HAP-1 (cell line): ENCODE results near the gene DAGLA.

Experiments used
- DNase-seq, 2 experiments: peaks; one replicate each; pipeline ENCODE4 v3.0.0-alpha.2; 2016 to 2020; ENCODE audit warnings: low spot score in 2 of 2
- H3K27me3 ChIP-seq: fragments of 250-450 bp; sonication (Bioruptor Pico); 2 replicates; pipeline ENCODE4 v1.5.1; 2020; ENCODE audit warnings: low read depth, mild to moderate bottlenecking, moderate library complexity
- H3K36me3 ChIP-seq: fragments of 250-450 bp; sonication (Bioruptor Pico); replicated peaks from 2 replicates; pipeline ENCODE4 v1.5.1; 2020; ENCODE audit warnings: mild to moderate bottlenecking
- H3K4me1 ChIP-seq: fragments of 250-450 bp; sonication (Bioruptor Pico); 2 replicates; pipeline ENCODE4 v1.5.1; 2020; ENCODE audit warnings: mild to moderate bottlenecking
- H3K4me3 ChIP-seq: fragments of 250-450 bp; sonication (Bioruptor Pico); 2 replicates; pipeline ENCODE4 v1.5.1; 2020; ENCODE audit warnings: mild to moderate bottlenecking, moderate library complexity
- H3K9me3 ChIP-seq: fragments of 250-450 bp; sonication (Bioruptor Pico); 2 replicates; pipeline ENCODE4 v1.5.1; 2020; ENCODE audit warnings: mild to moderate bottlenecking, moderate library complexity
- in situ Hi-C: fragments of 300-500 bp; cut with MboI; formaldehyde crosslinking; loops from 3 replicates; pipeline ENCODE4 v1.14.3; 2020; ENCODE audit warnings: low sequenced_read_pairs, inconsistent platforms, mixed read lengths

DAGLA gene

GRCh38 chr11:61763930-61764605 is 83.9 kb downstream of the DAGLA start:
- no peak overlapping the region for H3K4me3 ChIP-seq
- DNase-seq: no peak
- H3K27me3 ChIP-seq: no peaks in the 10 kb centered on the region
- H3K4me1 ChIP-seq: no peaks in the 10 kb centered on the region
- H3K9me3 ChIP-seq: no peaks in the 10 kb centered on the region
- in situ Hi-C loops: no loop called here
- no peaks in the 10 kb centered on the region for H3K36me3 ChIP-seq

GRCh38 chr11:61764606-61765260 is 84.5 kb downstream of the DAGLA start:
- no peaks in the 10 kb centered on the region for H3K9me3 ChIP-seq
- no peak overlapping the region for H3K4me3 ChIP-seq
- H3K4me1 ChIP-seq: no peaks in the 10 kb centered on the region
- in situ Hi-C loops: no loop called here
- H3K27me3 ChIP-seq: no peaks in the 10 kb centered on the region
- no peak for DNase-seq
- no peaks in the 10 kb centered on the region for H3K36me3 ChIP-seq

- in situ Hi-C loops: no loop called here
- no peaks in the 10 kb centered on the region for H3K4me1 ChIP-seq
- no peaks in the 10 kb centered on the region for H3K9me3 ChIP-seq
- H3K27me3 ChIP-seq: no peaks in the 10 kb centered on the region
- H3K36me3 ChIP-seq: no peaks in the 10 kb centered on the region
- H3K4me3 ChIP-seq: no peak overlapping the region
- DNase-seq: no peak
Observed at GRCh38 chr11:61765550-61766253, 85.5 kb downstream of the DAGLA start.

GRCh38 chr11:61766353-61766841 is 86.2 kb downstream of the DAGLA start:
- no peaks in the 10 kb centered on the region for H3K36me3 ChIP-seq
- H3K9me3 ChIP-seq: no peaks in the 10 kb centered on the region
- DNase-seq: no peak
- in situ Hi-C loops: no loop called here
- H3K4me1 ChIP-seq: no peaks in the 10 kb centered on the region
- H3K4me3 ChIP-seq: no peak overlapping the region
- H3K27me3 ChIP-seq: no peaks in the 10 kb centered on the region

GRCh38 chr11:61768376-61769076 is 88.3 kb downstream of the DAGLA start:
- Histone ChIP-seq H3K4me1 (no peaks in the 10 kb centered on the region), H3K9me3 (no peaks in the 10 kb centered on the region), H3K4me3 (no peak overlapping the region), H3K27me3 (no peaks in the 10 kb centered on the region), H3K36me3 (no peaks in the 10 kb centered on the region)
- DNase-seq: no peak
- in situ Hi-C loops: no loop called here

- Histone ChIP-seq H3K36me3 (no peaks in the 10 kb centered on the region), H3K4me3 (no peak overlapping the region), H3K4me1 (no peaks in the 10 kb centered on the region), H3K27me3 (no peaks in the 10 kb centered on the region), H3K9me3 (no peaks in the 10 kb centered on the region)
- in situ Hi-C loops: no loop called here
- no peak for DNase-seq
Observed at GRCh38 chr11:61769169-61769920, 89.2 kb downstream of the DAGLA start.

- in situ Hi-C loops: no loop called here
- no peak for DNase-seq
- Histone ChIP-seq H3K4me1 (no peaks in the 10 kb centered on the region), H3K9me3 (no peaks in the 10 kb centered on the region), H3K4me3 (no peak overlapping the region), H3K36me3 (no peaks in the 10 kb centered on the region), H3K27me3 (no peaks in the 10 kb centered on the region)
Observed at GRCh38 chr11:61769946-61770683, 89.9 kb downstream of the DAGLA start.

- Histone ChIP-seq H3K27me3 (no peaks in the 10 kb centered on the region), H3K4me1 (no peaks in the 10 kb centered on the region), H3K36me3 (no peaks in the 10 kb centered on the region), H3K4me3 (no peak overlapping the region), H3K9me3 (no peaks in the 10 kb centered on the region)
- in situ Hi-C loops: no loop called here
- DNase-seq: no peak
Observed at GRCh38 chr11:61771195-61771894, 91.2 kb downstream of the DAGLA start.

- no peaks in the 10 kb centered on the region for H3K9me3 ChIP-seq
- H3K4me3 ChIP-seq: no peak overlapping the region
- no peaks in the 10 kb centered on the region for H3K36me3 ChIP-seq
- DNase-seq: no peak
- H3K27me3 ChIP-seq: no peaks in the 10 kb centered on the region
- in situ Hi-C loops: no loop called here
- no peaks in the 10 kb centered on the region for H3K4me1 ChIP-seq
Observed at GRCh38 chr11:61771985-61772455, 91.8 kb downstream of the DAGLA start.

- Histone ChIP-seq H3K9me3 (no peaks in the 10 kb centered on the region), H3K4me3 (no peak overlapping the region), H3K4me1 (no peaks in the 10 kb centered on the region), H3K36me3 (no peaks in the 10 kb centered on the region), H3K27me3 (no peaks in the 10 kb centered on the region)
- in situ Hi-C loops: no loop called here
- no peak for DNase-seq
Observed at GRCh38 chr11:61773356-61773755, 93.2 kb downstream of the DAGLA start.

- no peaks in the 10 kb centered on the region for H3K27me3 ChIP-seq
- no peak for DNase-seq
- no peaks in the 10 kb centered on the region for H3K9me3 ChIP-seq
- in situ Hi-C loops: no loop called here
- no peak overlapping the region for H3K4me3 ChIP-seq
- no peaks in the 10 kb centered on the region for H3K4me1 ChIP-seq
- no peaks in the 10 kb centered on the region for H3K36me3 ChIP-seq
Observed at GRCh38 chr11:61773809-61774208, 93.6 kb downstream of the DAGLA start.

GRCh38 chr11:61774411-61774810 is 94.2 kb downstream of the DAGLA start:
- no peaks in the 10 kb centered on the region for H3K4me1 ChIP-seq
- H3K27me3 ChIP-seq: no peaks in the 10 kb centered on the region
- in situ Hi-C loops: no loop called here
- no peak for DNase-seq
- H3K9me3 ChIP-seq: no peaks in the 10 kb centered on the region
- no peaks in the 10 kb centered on the region for H3K36me3 ChIP-seq
- H3K4me3 ChIP-seq: no peak overlapping the region
